GM23248 (cell line): ENCODE measurements around the gene CAMKMT.

ENCODE experiments used
- EZH2 ChIP-seq: fragments of 200-600 bp; sonication (generic); IDR thresholded peaks from 2 replicates; pipeline ENCODE4 v1.6.1; 2018; ENCODE audit warnings: antibody characterized with exemption, mild to moderate bottlenecking; ENCODE audit not compliant: insufficient read depth, poor library complexity, severe bottlenecking
- EZH2phosphoT487 ChIP-seq: fragments of 200-600 bp; sonication (generic); IDR thresholded peaks from 2 replicates; pipeline ENCODE4 v1.6.1; 2018; ENCODE audit warnings: antibody characterized with exemption, moderate library complexity, mild to moderate bottlenecking, low read depth; ENCODE audit not compliant: insufficient read depth

GRCh38 chr2:44777036-44777435, 415.3 kb downstream of the CAMKMT start:
- TF ChIP-seq EZH2 = no peak
- no peak for TF ChIP-seq EZH2phosphoT487
